ENCODE measurements around the gene CADPS.

Gene CADPS

DNA sequence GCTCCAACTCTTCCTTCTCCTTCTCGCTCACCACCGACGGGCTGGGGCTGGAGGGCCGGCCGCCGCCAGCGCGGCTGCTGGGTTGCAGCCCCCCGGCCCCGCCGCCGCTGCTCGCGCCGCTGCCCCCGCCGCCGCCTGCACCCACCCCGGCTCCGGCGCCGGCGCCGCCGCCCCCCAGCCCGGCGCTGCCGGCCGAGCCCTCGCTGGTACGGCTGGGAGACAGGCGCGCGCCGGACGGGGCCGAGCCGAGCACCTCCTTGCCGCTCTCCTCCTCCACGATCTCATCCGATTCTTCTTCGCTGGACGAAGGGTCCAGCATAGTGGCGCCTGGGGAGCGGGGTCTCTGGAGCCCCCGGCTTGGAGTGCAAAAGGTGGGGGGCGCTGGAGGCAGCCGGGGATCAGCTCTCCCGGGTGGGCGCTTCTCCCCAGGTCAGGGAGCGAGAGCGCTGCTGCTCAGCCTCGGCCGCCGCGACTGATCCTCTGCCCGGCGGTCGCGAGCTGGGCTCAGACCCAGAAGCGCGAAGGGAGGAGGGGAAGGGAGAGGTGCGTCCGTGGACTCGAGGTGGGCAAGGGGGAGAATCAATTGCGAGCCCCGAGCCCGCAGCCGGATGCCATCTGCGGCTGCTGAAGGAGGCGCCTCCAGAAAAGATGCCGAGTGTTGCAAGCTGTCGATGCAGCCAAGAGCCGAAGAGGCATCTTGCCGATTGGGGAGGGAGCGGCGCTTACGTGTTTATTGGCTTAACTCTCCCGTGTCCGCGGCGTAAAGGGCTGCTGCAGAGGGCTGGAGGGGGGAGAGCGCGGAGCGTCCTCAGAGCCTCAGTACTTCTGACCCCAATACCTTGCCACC lies at the start of gene CADPS:
TSS of gene CADPS (minus strand) at position 706 of the 847 bp plus-strand sequence. CDS start at position 319, 387 bp downstream.
- no peak for DNase-seq

DNA sequence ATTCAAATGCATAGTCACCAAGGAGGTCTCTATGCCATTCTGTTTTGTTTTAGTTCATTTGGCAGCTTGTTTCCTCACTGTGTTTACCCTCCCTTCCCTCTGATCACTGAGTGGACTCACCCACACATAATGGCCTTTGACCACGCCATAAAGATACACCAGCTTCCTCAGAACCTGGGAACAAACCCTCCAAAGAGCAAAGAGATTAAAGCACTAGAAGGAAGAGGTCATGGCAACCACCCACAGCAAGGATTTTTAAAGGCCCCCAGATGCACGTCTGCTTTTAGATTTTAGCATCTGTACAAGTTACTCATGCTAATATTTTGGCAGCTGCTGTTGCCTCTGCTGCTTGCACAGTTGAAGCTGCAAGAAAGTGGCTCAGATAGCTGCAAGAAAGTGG lies 47.9 kb upstream of the CADPS start:
- no peak for DNase-seq

DNA sequence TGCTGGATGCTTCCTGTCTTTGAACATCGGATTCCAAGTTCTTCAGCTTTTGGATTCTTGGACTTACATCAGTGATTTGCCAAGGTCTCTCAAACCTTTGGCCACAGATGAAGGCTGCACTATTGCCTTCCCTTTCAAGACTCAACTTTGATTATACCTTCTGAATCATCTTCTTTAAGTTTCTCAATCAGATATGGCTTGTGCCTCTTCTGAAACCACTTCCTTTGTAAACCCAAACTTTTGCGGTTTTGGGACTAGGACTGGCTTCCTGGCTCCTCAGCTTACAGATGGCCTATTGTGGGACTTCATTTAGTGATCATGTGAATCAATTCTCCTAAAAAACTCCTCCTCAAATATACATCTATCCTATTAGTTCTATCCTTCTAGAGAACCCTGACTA lies 47.1 kb upstream of the CADPS start:
- DNase-seq, result no peak

- no peak for DNase-seq
Measured at GRCh38 chr3:62920466-62920784, 45.2 kb upstream of the CADPS start.

DNA sequence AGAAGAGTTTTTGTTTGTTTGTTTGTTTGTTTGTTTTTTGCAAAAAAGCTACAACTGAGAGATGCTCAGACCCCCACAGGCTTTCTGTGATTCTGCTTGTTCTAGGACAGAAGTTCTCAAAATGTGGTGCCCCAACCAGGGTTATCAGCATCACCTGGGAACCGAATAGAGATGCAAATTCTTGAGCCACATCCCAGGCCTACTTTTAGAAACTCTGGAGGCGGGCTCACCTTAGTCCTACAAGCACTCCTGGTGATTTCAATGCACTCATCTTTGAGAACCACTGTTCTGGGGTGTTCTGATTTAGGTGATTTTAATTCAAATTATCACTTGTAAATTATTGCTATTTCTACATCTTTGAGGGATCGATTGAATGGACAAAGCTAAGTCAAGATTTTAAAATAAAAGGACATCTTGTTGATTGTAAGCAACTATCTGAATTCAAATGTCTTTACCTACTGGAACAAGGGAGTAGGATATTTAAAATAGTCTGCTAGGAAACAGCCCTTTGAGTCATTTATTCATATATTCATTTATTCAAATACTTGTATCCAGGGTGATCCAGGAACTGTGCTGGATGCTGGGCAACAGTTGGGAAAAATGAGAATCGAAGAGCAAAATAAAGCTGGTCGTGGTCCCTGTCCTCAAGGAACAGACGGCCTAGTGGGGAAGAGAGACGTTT lies 44.7 kb upstream of the CADPS start:
- no peak for DNase-seq

GRCh38 chr3:62918777-62919176 lies 43.6 kb upstream of the CADPS start:
- no peak for DNase-seq

GRCh38 chr3:62918131-62918530 lies 42.9 kb upstream of the CADPS start:
- no peak for DNase-seq

DNA sequence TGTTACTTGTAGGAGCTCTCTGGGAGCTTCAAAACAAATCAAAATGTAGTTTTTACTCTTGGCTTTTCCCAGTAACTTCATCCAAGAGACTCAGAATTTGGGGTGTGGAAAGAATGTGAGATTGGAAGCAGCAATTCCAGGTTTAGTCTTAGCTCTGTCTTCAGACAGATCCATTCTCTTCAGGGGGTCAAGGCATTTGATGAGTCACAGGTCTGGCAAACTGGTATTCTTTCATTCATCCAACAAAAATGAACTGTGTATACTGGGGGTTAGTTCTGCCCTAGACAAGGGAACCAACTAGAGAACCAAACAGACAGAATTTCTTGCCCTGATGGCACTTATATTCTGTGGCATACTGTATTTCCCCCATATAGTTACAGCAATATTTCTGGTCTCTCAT lies 36.3 kb upstream of the CADPS start:
- no peak for DNase-seq

DNA sequence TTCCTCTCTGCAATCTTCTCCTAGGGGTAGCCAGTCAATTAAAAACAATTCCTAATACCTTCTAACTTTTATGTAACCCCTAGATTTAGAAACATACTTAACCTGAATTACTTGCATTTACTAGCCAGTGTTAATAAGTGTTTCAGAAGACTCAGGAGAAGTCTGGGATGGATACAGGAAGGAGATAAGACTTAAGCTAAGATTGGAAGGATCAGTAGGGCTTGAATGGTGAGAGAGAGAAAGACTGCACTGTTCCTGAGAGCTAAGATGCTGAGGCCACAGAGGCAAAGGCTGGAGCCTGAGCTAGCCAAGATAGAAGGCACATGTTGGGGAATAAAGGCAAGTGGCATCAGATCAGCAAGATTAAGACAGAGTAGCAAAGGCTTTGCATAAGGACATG lies 30.1 kb upstream of the CADPS start:
- DNase-seq, result no peak

GRCh38 chr3:62898530-62899496 lies 23.6 kb upstream of the CADPS start:
- DNase-seq, result no peak

DNA sequence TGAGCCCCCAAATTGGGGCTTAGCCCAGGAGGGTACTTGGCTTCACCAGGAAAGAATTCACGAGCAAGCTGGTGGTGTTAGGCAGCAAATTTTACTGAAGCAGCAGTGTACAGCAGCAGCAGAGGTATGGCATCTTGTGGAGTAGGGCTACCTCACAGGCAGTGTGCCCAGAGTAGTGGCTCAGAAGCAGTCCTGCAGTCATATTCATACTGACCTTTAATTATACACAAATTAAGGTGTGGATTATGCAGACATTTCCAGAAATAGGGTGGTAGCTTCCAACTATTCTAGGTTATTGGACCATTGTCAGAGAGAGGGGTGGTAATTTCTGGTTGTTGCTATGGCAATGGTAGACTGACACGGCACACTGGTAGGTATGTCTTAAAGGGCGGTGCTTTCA lies 20.7 kb upstream of the CADPS start:
- no peak for DNase-seq

DNA sequence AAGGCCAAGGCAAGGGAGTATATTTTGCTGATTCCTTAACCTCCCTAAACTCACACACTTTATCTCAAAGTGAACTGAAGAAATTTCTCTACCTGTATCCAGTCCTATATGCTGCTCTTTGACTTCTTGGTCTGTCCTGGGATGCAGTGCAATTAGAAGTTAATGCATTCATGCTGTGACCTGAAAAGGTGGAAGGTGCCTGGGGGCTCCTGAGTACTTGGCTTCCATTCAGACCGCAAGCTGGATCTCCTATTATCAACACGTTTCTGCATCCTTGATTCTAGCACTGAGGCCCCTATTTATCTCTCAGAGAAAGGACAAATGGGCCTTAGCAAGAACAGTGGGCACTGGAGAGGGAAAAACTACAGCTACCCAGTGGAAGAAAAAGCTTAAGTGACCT lies 17.7 kb upstream of the CADPS start:
- DNase-seq, result no peak

DNA sequence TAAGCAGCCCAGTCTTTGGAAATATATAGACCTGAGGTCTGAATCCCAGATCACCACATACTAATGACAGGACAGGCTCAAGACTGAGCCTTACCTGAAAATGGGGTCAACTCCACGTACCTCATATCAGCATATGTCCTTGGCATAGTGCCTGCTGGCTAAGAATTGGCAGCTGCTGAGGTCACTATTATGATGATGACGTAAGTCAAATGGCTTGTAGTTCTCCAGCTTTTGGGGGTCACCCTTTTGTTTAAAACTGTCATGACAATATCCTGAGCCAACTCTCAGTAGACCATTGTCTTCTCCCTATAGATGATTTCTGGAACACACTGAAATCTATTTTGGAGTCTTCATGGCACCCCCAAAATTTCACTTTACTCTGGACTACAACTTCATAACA lies 16.8 kb upstream of the CADPS start:
- DNase-seq, result no peak

DNA sequence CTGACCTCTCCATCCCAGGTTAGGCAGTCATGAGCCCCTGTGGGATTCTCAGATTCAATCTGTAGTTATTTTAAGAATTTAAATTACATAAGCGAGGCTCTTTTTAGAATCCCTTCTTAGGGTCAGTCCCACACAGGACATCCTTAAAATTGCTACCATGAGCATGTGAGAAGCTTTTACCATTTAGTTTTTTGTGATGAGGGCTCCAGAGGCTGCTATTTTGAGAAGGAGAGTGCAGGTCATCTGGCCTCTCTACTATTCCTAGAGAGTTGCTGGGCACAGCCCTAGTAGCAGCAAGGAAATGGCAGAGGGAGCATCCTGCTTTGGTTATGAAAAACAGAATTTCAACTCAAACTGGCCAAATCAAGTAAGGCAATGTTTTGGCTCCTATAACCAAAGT lies 13.6 kb upstream of the CADPS start:
- DNase-seq, result no peak

DNA sequence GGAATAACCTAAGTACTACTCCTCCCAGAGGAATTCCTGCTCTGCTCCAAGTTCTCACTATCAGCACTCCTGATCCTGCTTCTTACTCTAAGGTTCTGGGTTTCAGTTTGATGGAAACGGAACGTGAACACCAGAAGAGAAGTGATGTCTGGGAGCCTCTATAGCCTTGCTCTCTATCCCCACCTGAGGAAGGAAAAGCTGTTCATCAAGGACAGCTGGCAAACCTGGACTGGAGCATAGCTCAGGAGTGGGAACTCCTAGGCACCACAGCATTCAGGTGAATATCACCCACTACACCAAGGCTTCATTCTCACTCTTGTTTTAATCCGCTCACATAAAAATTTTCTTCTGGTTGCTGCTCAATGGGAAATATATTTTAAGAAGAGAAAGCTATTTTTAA lies 13.0 kb upstream of the CADPS start:
- DNase-seq, result no peak

GRCh38 chr3:62885136-62885535 lies 9.9 kb upstream of the CADPS start:
- DNase-seq, result no peak

- no peak for DNase-seq
Measured at GRCh38 chr3:62884096-62884870, 9.1 kb upstream of the CADPS start.

GRCh38 chr3:62882676-62883200 lies 7.5 kb upstream of the CADPS start:
- DNase-seq, result no peak

DNA sequence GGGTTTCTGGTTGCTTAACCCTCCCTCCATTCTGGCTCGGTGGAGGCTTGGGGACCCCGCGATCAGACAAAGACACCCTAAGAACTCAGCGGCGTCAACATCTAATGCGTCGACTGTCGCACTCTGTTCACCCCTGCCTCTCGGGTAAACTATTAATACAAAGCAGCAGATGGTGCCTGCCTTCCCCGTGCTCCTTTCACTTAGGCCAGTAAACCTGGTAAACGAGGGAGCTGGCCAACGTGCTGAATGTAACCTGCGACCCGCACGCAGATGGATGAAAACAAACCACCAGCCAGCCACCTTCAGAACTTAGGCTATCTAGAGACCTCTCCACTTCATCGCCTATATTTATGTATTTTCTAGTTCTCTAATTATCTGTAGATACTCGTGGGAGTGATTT lies 848 bp upstream of the CADPS start:
- no peak for DNase-seq

DNA sequence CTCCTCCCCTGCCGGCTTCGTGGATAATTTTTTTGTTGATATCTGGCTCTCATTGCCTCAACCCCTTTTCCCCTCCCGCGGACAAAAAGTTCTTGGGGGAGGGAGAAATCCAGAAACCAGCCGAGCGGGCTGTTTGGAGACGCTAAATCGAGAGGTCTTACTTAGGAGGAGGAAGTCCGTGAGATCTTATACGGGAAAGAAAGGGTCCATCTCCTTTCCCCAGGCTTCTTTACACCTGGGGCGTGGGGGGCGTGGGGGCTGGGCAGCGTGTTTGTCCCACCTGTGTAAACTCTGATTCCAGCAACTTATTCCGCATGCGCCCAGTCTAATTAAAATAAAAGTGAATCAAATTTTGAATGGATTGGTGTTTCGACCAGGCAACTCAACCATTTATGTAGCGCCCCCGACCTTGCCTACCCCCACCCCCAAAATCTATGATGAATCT lies 364 bp upstream of the CADPS start:
- DNase-seq, result no peak

DNA sequence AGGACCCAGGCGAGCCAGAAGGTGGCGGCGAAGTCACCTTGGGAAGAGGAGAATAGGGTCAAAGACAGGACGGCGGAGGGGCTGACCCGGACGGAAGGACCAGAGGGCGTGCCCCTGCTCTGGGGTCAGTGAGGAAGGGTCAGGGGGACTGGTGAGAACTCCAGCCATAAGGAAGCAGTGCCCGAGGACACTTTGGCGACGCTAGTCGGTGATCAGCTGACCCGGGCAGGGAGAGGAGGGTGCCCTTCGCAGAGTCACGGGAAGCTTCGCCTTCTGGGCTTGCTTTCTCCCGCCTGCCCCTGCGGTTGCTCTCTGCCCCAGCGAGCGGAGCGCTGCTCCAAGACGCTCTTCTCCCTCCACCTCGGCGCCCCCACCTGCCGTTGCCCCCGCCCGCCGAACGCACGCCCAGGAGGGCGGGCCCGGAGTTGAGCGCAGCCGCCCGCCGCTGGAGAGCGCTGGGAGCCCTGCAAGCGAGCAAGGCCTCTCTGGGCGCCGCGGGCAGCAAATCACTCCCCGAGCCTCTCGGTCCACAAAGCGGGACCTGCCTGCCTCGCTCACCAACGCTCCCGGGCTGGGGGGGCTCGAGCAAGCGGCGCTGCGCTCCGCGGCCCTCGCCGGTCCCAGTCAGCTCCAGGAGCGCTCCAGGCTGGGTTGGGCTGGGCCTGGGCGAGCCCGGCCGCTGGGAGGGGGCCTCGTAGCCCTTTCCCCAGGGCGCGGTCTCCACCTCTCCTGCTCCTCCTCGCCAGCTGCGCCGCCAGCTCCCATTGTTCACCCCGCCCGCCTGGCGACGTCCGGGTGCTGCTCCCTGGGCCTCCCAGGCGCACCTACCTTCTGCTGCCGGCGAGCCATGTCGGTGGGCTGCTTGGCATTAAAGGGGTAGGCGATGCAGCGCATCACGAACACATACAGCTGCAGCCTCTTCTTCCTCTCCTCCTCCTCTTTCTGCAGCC lies 1.2 kb downstream of the CADPS start:
- no peak for DNase-seq
